ENCODE data around the gene CTNNBL1.

CTNNBL1 gene

DNA sequence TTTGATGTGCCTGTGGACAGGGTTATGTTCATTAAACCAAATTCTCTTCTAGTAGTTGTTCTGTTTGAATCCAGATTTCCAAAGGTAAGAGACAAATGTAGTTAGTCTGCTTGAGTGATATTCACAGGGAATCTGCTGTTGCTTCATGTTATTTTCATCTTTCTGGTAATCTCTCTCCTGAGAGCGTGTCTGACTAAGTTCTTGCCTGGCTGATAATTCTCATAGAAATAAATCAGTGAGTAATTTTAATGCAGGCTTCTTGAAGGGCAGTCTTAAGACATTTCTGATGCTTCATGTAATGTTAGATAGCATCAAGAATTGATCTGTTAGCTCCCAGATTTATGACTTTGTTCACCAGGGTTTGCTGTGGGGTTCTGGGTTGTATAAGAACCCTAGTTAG lies 54.2 kb downstream of the CTNNBL1 start:
- no peak for DNase-seq

DNA sequence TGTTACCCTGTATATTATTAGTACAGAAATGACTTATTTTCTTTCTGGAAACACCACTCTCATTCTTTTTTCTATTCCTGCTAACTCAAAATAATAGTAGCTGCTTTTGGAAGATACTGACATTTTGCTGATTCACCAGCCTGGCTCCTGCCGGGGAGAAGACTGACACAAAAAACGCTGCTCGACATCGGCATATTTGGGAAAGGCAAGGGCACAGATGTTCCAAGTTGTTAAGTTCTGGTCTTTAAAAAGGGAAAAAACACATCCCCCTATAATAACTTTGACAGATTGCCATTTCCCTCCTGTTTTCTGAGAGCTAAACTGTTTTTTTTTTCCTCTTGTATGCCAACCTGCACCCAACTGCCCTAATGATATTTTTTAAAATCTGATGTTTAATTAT lies 55.4 kb downstream of the CTNNBL1 start:
- DNase-seq: no peak

DNA sequence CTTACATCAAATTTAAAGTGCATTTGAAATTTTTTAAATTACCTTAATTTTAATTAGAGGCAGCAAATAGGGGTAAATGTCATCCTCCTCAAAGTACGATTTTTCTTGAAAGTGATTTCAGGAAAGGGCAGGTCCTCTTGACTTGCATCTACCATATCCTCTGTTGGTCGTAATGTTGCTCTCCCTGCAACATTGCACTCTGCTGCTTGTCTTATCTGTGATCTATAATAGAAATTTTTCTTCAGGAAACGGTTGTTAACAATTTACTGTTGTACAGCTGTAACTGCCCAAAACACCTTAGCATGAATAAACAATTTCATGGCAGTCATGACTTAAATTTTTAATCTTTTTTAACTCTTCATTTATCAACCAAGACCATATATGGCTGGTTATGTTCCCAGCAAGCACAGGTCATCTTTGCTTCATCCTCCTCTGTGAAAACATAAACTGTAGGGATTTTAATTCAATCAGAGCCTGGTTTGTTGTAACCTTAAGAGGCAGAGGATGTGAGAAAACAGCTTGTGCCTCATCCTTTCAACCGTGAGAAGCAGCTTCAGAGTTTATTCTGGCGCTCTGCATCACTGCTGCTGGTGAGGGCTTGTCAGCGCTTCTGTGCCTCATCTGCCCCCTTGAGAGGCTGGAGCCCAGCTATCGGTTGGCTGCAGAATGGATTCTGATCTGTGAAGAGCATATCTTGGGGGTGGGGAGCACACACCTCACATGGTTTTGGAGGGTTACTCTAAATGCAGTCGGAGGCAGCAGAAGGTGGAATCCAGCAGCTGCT lies 56.0 kb downstream of the CTNNBL1 start:
- DNase-seq: no peak

DNA sequence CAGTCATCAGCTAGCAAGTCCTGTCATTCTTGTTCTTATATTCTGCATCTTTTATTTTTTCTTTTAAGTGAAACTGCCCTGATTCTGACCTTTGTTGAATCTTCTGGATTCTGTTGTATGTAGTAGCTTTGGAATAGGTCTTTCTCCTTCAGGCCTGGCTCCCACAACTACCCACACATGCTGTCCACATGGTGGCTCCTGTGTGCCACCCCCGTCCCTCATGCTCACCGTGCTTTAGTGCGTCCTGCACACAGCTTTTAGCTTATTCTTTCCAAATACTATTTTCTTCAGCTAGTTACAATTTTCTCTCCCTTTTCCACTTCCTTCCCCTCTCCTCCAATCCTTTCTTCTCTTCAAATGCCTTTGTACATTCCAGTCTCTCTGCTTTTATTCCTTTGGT lies 61.8 kb downstream of the CTNNBL1 start:
- DNase-seq: no peak

DNA sequence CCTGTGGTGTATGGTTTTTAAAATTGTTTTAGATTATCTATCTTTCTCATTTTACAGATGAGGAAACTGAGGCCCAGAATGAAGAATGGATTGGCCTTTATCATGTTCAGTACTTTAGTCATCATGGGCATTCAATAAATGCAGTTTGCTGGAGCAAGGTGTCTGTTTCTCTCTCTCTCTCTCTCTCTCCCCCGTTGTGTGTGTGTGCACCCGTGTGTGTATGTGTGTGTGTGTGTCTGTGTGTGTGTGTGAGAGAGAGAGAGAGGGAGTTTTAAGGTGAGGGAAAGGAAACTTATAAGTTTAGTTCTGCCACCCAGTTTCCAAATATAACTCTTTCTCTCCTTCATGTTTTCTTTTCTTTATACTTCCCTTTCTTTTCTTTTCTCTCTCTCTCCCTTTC lies 62.4 kb downstream of the CTNNBL1 start:
- no peak for DNase-seq

DNA sequence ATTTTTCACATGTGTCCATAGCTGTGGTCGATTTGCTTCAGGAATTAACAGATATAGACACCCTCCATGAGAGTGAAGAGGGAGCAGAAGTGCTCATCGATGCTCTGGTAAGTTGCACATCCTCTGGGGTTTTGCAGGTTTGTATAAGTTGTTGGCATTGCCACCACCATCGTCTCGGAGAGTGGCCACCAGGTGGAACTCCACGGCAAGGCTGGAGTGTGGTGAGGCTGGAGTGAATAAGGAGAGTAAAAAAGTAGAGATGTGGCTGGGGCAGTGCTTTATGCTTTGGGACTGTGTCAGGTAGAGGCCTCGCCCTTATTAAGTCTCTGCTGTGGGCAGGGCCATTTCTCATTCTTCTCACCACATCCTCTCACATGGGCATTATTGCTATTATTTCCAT lies 63.7 kb downstream of the CTNNBL1 start:
- DNase-seq: no peak

DNA sequence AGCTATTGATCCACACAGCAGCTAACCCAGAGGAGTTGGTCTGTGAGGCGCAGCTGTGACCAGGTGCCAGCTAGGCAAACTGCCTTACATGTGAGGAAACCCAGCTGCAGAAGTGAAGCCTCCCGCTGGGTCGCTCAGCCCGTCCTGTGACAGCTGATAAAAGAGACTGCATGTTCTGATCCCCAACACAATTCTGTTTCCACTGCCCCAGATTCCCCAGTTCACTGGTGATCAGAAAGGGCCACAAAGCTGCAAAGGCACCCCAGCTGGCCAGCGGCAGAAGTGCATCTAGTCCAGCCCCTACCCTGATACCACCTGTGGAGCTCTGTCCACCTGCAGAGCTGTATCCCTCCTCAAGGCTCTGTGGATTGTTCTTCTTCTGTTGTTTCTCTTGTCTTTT lies 64.5 kb downstream of the CTNNBL1 start:
- DNase-seq: no peak

DNA sequence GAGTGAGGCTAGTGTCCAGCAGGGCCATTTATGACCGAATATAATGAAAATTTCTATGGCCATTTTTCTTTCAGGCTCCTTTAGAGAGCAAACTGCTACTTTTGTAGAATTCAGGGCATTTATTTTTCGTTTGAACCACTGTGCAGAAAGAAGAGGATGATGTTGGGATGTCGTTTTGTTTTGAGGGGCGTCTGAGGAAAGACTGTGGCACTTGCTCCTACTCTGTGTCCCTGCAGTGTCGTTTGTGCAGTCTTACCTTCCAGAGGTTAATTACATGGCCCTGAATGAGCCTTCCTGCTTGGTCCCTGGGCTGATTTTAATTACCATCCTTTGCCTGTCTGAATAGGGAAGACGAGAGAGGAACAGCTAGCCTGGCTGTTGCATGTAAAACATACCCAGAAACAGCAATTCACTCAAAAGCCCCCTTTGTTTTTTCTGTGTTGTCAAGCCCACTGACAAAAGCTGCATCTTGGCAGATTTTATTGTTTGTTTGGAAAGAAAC lies 65.3 kb downstream of the CTNNBL1 start:
- no peak for DNase-seq

DNA sequence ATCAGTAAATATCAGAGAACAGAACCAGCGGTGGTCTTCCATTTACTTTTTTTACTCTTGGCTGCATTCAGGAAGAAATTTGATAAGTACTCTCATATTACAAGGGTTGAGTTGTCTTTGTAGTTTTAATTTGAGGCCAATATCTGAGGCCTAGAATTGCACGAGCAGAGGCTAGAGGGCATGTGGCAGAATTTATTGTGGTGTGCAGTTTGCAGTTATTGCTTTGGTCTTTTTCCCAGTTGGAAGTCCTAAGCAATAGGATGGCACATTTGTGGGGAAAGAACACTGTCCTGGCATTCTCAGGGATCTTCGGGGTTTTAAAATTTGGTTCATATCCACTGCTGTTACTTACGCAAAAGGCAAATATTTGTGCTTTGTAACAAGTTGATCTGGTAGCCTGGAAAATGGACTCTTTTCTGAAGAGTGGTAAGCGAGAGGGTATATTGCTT lies 66.0 kb downstream of the CTNNBL1 start:
- DNase-seq: no peak

DNA sequence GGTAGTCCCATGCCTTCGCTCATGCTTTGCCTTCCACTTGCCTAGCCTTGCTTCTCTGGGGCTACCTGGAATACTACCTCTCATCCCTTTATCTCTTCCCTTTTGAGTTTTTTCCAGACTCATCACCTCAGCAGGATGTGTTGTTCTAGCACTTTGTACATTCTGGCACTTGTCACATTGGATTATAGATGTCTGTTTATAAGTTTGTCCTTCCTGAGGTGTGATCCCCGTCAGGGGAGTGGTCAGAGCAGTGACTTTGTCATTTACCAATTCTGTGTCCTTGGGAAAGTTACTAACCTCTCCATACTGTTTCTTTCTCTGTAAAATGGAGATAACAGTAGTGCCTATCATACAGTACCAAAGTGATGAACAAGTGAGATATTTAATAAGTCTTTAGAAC lies 66.5 kb downstream of the CTNNBL1 start:
- DNase-seq: no peak

DNA sequence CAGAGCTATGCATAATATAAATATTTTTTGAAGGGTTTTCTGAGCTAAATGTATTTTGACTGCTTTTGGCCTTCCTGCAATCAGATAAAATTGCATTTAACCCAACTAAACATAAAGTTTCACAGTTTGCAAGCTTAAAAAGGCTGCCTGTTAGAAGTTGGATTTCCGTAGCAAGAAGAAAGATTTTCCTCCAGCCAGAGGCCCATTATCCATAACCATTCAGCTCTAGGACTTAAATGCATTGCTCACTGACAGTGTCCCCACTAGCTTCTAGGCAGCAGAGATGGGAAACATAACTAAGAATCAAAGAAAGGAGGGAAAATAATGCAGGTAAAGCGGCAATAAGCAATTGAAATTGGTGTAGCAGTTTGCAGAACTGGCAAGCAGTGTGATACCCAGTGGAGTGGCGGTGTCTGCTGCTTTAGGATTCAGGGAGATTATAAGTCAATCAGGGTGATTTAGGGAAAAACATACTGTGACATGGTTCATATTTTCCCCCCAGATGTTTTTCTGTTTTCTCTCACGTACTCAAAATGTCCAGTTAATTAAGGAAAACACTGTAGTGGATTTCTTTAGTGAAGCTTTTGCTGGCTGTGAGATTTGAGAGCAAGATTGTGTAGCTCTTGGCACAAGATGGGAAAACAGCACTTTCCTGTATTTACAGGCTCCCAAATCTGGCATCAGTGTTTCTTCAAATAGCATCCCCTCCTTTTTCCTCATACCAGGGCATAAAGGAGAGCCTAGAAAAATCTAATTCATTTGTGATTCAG lies 69.1 kb downstream of the CTNNBL1 start:
- DNase-seq: no peak

DNA sequence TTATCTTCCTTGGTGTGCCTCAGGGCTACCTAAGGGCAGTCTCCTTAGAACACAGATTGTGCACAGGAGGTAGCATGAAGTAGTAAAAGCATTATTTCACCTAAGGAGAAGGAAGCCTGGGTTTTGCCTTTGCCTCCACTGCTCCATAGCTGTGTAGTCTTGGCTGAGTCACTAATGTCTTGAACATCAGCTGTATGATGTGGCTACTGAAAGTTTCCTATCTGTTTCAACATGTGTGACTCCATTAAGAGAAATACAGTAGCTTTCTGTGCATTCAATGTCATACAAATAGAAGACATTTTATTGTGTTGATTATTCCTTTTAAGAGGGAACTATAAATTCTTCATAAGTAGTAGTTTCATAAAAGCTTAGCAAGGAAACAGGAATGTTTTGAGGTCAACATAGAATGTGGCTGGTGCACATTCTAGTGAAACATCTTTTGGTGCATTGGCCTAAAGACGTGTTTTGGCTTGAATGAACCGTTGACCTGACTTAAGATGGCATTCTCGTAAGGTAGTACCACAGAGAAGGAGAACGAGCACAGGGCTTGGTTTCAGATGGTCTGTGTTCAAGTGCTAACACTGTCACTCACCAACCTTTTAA lies 70.6 kb downstream of the CTNNBL1 start:
- no peak for DNase-seq

DNA sequence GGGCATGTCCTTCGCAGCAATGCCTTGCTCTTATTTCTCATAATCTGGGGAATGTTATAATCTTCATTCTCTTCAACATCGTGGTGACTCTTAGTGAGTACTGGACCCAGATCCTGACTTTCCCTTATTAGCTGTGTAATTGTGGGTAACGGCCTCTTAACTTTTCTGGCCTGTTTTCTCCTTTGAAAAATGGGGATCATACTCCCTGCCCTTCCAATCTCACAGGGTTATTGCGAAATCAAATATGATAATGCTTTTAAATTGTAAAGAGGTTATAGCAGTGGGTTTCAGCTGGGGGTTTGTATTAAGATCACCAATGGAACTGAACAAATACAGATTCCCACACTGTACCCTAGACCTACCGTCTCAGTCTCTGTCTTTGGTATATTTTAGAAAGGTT lies 77.1 kb downstream of the CTNNBL1 start:
- DNase-seq: no peak

DNA sequence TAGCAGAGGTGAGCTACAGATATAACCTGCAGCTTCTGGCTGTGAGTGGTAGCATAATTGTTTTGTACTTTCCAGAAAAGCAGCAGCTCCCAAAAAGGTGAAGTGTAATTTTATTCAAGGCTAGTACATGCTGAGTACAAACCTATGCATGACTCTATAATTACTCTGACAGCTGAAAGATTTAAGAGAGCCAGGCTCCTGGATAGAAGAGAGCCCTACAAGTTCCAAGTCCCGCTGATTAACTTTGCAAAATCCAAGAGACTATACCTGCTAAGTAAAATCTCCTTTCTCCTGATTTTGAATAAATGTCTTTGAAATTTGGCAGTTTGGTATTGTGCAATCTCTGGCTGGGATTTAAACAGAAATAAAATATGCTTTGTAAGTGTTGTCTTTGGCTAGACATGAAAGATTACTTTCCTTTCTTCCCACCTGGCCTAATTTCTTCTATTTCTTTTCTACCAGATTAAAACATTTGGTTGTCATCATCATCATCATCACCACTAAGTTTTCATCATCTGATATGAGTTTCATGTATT lies 79.5 kb downstream of the CTNNBL1 start:
- no peak for DNase-seq

DNA sequence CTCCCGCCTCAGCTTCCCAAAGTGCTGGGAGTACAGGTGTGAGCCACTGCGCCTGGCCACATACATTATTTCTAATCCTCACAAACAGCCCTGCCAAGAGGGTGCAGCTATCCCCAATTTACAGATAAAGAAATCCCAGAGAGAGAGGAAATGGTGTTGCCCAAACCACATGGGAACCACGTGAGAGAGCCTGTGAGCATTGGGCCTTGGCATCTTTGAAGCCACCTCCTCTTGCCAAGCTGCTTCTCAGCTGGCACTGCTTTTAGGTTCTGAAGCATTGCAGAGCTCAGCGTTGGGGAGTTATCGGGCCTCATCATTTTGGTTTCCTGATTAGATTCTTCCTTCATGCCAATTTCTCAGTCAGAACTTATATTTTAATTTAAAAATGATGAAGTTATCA lies 80.3 kb downstream of the CTNNBL1 start:
- no peak for DNase-seq

DNA sequence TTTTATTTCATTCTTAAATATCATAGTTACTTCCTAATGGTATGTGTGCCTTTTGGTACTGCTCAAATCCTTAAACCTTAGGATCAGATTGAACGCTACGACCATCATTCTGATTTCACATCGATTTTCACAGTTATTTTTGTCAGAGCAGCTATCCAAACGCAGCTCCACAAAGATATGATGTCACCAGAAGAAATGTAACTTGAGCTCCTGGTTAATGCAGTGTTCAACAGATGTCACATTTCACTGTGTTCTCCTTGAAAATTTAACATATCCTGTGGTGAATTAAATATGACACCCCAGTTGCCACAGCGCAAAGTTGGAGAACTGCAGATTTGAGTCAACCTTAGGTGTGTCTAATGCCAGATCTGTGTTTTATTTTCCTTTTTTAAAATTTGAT lies 81.4 kb downstream of the CTNNBL1 start:
- no peak for DNase-seq

DNA sequence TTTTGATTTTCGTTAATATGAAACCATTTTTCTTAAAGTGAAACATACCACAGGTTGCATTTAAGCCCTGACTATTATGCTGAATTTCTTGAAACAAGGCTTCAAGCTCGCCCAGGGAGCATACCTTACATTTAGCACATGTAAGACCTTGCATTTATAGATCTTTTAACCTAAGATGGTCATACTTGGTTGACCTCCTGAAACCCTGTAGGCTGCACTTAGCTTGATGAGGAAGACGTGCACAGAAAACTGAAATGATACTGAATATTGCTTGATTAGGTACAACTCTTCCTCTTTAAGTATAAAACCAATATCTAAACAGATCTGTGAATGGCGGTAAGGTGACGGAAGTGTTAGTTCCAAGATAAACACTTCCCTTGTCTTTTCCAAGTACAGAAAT lies 82.2 kb downstream of the CTNNBL1 start:
- DNase-seq: no peak

DNA sequence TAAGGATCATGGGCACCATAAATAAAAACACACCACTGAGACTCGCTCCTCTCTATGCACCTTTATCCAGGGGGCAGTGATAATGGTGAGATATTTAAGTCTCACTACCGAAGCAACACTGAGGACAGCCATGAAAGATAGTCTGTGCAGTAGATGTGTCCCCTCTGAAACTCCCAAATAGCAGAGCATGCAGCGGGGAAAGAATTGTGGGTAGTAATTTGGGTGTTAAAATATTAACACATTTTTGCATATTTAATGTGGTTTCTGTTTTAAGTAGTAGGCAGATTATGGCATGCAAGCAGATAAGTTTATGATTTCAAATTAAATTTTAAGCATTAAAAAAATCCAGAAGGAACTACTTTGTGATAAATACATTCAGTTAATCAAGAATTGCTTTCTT lies 82.7 kb downstream of the CTNNBL1 start:
- DNase-seq: no peak

DNA sequence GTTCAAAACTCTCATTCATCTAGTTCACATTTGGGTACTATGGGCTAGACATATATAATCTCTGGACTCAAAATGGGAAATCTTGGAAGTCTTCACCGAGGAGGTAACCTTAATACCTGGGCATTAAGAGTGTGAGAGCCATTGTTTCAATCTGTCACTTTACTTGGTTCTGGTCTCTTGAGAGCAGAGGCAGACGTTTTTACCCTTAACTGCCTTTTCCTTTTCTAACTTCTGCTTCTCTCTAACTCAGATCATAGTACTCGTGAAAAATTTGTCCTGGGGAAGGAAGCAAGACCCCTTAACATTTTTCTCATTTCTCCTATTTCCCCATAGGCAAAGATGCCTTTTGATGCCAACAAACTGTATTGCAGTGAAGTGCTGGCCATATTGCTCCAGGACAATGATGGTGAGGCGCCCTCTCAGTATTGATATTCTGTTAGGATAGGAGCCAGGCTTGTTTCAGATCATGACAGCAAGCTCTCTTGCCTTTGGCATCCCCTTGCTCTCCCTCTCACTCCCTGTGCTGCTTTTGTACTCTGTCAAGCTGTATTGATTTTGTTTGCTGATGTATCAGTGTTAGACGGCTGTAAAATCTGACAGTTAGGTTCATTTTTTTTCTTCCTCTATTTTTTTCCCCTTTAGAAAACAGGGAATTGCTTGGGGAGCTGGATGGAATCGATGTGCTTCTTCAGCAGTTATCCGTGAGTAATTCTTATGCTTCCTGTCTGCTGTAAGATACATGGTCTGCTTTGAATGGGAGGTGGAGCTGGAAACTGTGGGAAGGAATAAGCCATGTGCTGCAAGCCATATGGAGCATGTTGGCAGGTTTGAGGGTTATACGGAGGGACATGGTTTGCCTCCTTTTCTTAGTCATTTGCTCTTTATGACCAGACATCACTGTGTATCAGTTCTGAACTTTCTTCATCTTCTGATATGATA lies 83.5 kb downstream of the CTNNBL1 start:
- DNase-seq: no peak

DNA sequence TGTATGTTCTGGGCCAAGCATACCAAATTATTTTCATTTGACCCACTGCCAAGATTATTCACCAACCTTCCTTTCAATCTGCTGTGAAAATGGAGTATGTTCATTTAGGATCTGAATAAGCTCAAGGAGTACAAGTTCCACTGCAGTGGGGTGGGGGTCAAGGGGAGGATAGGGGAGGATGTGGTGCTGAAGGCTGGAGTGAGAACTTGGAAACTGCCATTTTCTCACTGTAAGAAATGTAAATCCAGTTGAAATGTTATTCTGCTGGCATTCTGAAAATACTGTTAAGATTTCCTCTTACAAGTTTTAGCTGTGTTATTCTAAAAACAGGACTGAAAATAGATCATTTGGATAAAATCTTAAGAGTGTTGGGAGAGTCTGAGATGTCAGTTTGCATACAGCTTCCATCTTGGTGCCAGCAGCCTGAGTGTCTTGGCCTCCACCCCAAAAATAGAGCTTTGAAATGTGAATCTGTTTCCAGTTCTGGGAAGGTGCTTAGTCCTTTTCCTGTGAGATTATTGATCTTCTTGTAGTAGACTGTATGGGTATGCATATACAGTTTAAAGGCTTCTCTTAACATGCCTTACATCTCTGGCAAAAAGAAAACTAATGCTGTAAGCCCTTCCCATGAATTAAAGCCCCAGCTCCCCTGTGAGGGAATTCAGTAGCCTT lies 84.3 kb downstream of the CTNNBL1 start:
- DNase-seq: no peak

DNA sequence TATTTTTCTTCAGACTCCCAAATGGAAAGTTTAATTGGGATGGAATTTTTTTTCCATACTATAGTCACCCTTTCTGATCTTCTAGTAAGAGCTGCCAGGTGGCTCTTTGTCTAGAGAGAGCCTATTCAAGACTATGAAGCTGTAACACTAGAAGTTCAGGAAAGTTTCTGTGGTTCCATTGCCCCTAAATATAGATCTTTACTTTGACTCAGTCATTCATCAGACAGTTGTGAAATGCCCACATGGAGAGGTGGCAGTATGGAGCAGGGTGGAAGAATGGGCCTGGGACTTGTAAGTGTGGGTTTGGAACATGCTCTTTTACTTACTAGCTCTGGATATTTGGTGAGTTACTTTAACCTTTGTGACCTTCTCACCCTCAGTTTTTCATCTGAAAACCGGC lies 87.8 kb downstream of the CTNNBL1 start:
- DNase-seq: no peak

DNA sequence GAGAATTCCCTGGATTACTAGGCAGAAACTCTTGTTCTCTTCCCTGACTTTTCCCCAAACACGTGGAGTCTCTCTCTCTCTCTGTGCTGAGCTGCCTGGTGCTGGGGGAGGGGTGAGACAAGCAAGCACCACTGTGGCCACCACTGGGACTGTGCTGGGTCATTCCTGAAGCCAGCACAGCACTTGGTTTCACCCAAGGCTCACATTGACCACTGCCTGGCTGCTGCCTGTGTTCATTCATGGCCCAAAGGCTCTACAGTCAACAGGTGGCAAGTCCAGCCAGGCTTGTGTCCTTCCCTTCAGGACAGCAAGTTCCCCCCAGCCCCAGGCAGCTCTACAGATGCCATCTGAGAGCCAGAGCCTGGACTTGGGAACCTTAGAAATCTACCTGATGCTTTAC lies 92.2 kb downstream of the CTNNBL1 start:
- no peak for DNase-seq
